Endothelial cell (in vitro differentiated cells): Measurements from ENCODE around the gene MET. TPM values are rescaled to one million over a fixed set of nuclear protein-coding genes. Genes with fewer than 3 reads are reported as not detected.

Source experiments
- DNase-seq: peaks from one replicate; pipeline ENCODE4 v3.0.0; 2021; ENCODE audit warnings: low spot score
- H3K27ac Mint-ChIP-seq: one replicate; pipeline ENCODE4 v1.8.0; 2021; ENCODE audit warnings: mixed read lengths, inconsistent platforms; ENCODE audit not compliant: unreplicated experiment
- H3K27me3 Mint-ChIP-seq: one replicate; pipeline ENCODE4 v1.8.0; 2021; ENCODE audit warnings: mild to moderate bottlenecking, moderate library complexity, mixed read lengths, inconsistent platforms; ENCODE audit not compliant: unreplicated experiment
- H3K36me3 Mint-ChIP-seq: one replicate; pipeline ENCODE4 v1.8.0; 2021; ENCODE audit warnings: mild to moderate bottlenecking, low read depth, mixed read lengths, inconsistent platforms; ENCODE audit not compliant: unreplicated experiment
- H3K4me1 Mint-ChIP-seq: one replicate; pipeline ENCODE4 v1.8.0; 2021; ENCODE audit warnings: mild to moderate bottlenecking, mixed read lengths, inconsistent platforms; ENCODE audit not compliant: unreplicated experiment
- H3K4me3 Mint-ChIP-seq: one replicate; pipeline ENCODE4 v1.8.0; 2021; ENCODE audit warnings: mild to moderate bottlenecking, mixed read lengths, inconsistent platforms; ENCODE audit not compliant: unreplicated experiment
- H3K9me3 Mint-ChIP-seq: one replicate; pipeline ENCODE4 v1.8.0; 2021; ENCODE audit warnings: mixed read lengths, inconsistent platforms; ENCODE audit not compliant: unreplicated experiment
- total RNA-seq: library from RNA; stranded (reverse); fragmentation: NEBNext Ultra II Directional; extraction: Animal tissue kit (Norgen Biotek cat#: 25700); gene quantifications from one replicate; pipeline ENCODE4 v1.2.1, GENCODE V29; 2021; ENCODE audit not compliant: unreplicated experiment
- TF ChIP-seq, protein P1 (sequence below): fragments of 200-600 bp; sonication (generic); IDR thresholded peaks from one replicate; pipeline ENCODE4 v1.5.0; 2021; ENCODE audit warnings: antibody characterized with exemption; ENCODE audit not compliant: unreplicated experiment

The MET gene
- total RNA-seq, 1 donor from 2014 or later, result 35.1 TPM

DNA sequence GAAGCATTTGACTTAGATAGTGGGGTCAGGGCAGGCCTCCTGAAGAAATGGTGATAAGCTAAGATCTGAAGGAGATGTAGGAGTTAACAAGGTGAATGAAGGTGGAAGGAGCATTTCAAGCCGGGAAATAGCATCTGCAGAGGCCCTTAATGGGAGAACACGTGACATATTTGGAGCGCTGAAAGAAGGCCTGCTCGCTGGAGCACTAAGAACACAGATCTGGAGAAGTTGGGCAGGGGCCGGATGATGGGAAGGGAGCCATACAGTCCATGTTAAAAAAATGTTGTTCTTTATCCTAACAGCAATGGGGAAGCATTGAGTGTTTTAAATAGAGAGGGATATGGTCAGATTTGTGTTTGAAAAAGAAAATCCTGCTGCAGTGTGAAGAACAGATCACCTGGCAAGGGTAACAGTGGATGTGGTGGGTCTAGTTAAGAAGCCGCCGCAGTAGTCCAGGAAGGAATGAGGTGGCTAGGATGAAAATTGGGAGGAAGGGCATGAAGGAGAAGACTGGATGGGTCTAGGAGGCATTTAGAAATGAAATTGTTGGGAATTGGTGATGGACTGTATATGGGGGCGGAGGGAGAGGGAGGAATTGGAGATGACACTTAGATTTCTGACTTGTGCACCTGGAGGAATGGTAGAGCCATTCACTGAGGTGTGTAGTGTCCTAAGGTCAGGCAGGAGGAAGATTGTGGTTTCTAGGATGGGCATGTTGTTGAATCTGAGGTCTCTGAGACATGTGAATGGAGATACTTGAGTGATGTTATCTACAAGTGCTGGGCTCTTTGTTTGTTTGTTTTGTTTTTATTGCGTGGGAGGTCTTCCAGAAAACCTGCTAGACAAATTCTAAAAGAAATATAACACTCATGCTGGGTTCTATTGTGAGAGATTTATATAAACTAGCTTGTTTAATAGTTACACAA is 58.4 kb downstream of the MET start:
- H3K27me3 Mint-ChIP-seq, result peaks cover 5% of the 10 kb centered on the region
- no peak for DNase-seq
- H3K36me3 Mint-ChIP-seq, result peaks cover 2% of the 10 kb centered on the region
- TF ChIP-seq, protein P1, sequence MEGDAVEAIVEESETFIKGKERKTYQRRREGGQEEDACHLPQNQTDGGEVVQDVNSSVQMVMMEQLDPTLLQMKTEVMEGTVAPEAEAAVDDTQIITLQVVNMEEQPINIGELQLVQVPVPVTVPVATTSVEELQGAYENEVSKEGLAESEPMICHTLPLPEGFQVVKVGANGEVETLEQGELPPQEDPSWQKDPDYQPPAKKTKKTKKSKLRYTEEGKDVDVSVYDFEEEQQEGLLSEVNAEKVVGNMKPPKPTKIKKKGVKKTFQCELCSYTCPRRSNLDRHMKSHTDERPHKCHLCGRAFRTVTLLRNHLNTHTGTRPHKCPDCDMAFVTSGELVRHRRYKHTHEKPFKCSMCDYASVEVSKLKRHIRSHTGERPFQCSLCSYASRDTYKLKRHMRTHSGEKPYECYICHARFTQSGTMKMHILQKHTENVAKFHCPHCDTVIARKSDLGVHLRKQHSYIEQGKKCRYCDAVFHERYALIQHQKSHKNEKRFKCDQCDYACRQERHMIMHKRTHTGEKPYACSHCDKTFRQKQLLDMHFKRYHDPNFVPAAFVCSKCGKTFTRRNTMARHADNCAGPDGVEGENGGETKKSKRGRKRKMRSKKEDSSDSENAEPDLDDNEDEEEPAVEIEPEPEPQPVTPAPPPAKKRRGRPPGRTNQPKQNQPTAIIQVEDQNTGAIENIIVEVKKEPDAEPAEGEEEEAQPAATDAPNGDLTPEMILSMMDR, result no peak
- no peak overlapping the region for H3K27ac Mint-ChIP-seq
- peaks cover 66% of the 10 kb centered on the region for H3K4me1 Mint-ChIP-seq
- H3K4me3 Mint-ChIP-seq, result no peak overlapping the region
- no peaks in the 10 kb centered on the region for H3K9me3 Mint-ChIP-seq

DNA sequence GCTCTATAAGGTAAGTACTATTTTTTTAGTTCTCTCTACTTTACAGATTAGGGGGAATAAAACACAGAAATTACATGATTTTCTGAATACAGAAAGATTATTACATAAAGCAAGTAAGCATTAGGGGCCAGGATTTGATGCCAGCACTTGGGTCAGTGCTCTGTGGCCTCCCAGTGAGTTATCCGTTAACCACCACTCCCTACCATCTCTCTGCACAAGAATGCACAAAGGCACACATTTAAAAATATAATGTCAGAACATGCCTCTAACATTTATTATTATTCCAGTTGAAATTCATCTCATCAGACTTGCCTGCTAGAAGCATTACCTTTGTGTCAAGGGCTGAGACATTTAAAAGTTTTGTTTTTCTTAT is 59.0 kb downstream of the MET start:
- Mint-ChIP-seq H3K9me3 (no peaks in the 10 kb centered on the region), H3K4me1 (peaks cover 67% of the 10 kb centered on the region), H3K27me3 (peaks cover 5% of the 10 kb centered on the region), H3K4me3 (no peak overlapping the region), H3K36me3 (peaks cover 2% of the 10 kb centered on the region), H3K27ac (no peak overlapping the region)
- DNase-seq, result no peak
- TF ChIP-seq, protein P1, result no peak

- H3K27ac Mint-ChIP-seq, result no peak overlapping the region
- H3K4me3 Mint-ChIP-seq, result no peak overlapping the region
- no peaks in the 10 kb centered on the region for H3K9me3 Mint-ChIP-seq
- no peak for DNase-seq
- H3K27me3 Mint-ChIP-seq, result peaks cover 5% of the 10 kb centered on the region
- H3K36me3 Mint-ChIP-seq, result peaks cover 2% of the 10 kb centered on the region
- H3K4me1 Mint-ChIP-seq, result peaks cover 61% of the 10 kb centered on the region
- TF ChIP-seq, protein P1, result no peak
Observed at GRCh38 chr7:116731445-116732335, 59.7 kb downstream of the MET start.

GRCh38 chr7:116732788-116733694 is 61.0 kb downstream of the MET start:
- TF ChIP-seq, protein P1, result no peak
- H3K9me3 Mint-ChIP-seq, result no peaks in the 10 kb centered on the region
- peaks cover 5% of the 10 kb centered on the region for H3K27me3 Mint-ChIP-seq
- H3K36me3 Mint-ChIP-seq, result no peaks in the 10 kb centered on the region
- no peak overlapping the region for H3K4me3 Mint-ChIP-seq
- no peak for DNase-seq
- no peak overlapping the region for H3K27ac Mint-ChIP-seq
- peaks cover 49% of the 10 kb centered on the region for H3K4me1 Mint-ChIP-seq
